K562 treated with DMSO at 1 percent for 48 hours (cell line): ENCODE data around the gene FGF22. TPM values are rescaled to one million over a fixed set of nuclear protein-coding genes. Genes with fewer than 3 reads are reported as not detected.

ENCODE experiments used
- total RNA-seq: library from RNA; unstranded; fragments of 300-600 nt; gene quantifications from 2 replicates; pipeline ENCODE4 v1.2.3, GENCODE V29; 2022; ENCODE audit warnings: low replicate concordance; ENCODE audit errors: extremely low read depth

The FGF22 gene
- not detected in 2 replicates for total RNA-seq

GRCh38 chr19:639253-640160 lies at the start of gene FGF22:
FGF22 (plus strand) TSS chr19:639879; CDS start chr19:639926, 47 bp downstream.

DNA sequence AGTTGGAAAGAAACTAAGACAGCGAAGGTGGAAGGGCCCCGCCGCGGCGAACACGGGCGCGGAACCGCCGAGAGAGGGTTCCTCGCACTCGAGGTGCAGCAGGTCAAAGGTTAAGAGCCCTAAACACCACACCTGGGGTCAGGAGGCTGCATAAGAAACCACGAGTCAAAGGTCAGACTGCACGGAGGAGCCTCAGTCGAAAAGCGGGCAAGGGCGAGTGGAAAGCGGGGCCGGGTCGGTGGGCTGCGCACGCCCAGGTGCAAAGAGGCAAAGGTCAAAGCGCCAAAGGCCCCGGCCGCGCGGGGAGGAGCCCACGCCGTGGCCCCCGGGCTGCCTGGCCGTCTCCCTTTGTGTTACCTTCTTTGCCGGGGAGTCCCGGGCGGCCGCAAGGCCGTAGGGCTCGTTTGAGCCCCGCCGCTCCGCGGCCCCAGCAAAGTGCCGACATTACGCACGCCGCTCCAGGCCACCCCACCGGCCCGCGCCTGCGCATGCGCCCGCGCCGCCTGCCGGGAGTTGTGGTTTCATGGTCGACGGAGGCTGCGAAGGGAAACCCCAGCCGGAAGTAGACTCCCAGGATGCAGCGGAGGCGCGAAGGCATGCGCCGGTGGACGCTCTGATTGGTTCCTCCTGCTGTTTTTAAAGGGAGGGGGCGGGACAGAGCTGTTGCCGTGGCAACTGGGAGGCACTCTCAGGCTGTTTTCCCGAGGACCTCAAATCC lies 6.5 kb upstream of the FGF22 start, which contains the start of gene POLRMT:
Gene POLRMT (minus strand): TSS at position 470 of the 718 bp plus-strand sequence. CDS start 25 bp downstream, at position 445.

GRCh38 chr19:662962-663681 lies 23.4 kb downstream of the FGF22 start, which contains the start of gene RNF126:
RNF126 (minus strand) TSS chr19:663214; CDS start chr19:663121, 93 bp downstream.

DNA sequence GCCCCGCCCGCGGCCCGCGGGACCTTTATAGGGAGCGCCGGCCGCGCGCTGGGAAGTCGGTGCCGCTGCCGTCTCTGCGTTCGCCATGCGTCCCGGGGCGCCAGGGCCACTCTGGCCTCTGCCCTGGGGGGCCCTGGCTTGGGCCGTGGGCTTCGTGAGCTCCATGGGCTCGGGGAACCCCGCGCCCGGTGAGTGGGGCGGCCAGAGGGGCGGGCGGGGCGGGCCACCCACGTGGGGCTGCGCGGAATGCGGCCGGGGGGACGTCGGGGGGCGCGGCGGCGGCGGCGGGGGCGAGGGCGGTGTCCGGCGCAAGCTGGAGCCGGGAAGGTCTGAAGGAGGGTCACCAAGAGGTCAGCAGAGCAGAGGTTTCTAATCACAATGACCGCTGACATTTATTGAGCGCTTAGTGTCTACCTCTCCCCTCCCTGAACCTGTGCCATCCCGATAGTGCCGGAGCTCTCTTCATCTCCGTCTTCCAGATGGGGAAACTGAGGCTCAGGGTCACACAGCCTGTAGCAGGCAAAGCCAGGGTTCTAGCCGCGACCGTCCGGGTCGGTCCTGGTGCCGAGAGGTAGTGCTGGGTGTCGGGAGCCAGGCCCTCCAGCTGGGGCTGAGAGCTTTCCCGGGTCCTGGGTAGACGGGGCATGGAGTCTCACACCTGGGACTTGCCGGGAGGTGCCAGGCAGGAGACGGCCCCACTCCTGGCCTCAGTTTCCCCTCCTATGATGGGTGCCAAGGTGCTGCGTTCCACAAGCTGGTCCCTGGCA lies 36.8 kb downstream of the FGF22 start, which contains the start of gene FSTL3:
Gene FSTL3 (plus strand): TSS at position 54 of the 767 bp plus-strand sequence. CDS start 32 bp downstream, at position 86.

Other genes with a start within 250 kb of the FGF22 start
- not detected in 2 replicates for gene C2CD4C, start 230.7 kb upstream of the FGF22 start, total RNA-seq
- gene SHC2, start 178.8 kb upstream of the FGF22 start, total RNA-seq, result not detected in 2 replicates
- not detected in 2 replicates for gene MADCAM1, start 143.4 kb upstream of the FGF22 start, total RNA-seq
- not detected in 2 replicates for gene TPGS1, start 132.4 kb upstream of the FGF22 start, total RNA-seq
- gene CDC34, start 108.1 kb upstream of the FGF22 start, total RNA-seq, result not detected in 2 replicates
- gene GZMM, start 95.8 kb upstream of the FGF22 start, total RNA-seq, result not detected in 2 replicates
- gene BSG, start 67.3 kb upstream of the FGF22 start, total RNA-seq, result 1,430 and 1,506 TPM in 2 replicates
- not detected in 2 replicates for gene HCN2, start 50.0 kb upstream of the FGF22 start, total RNA-seq
- 676 TPM in 1 of 2 replicates, not detected in the other for gene POLRMT, start 6.3 kb upstream of the FGF22 start, total RNA-seq
- gene RNF126, start 23.3 kb downstream of the FGF22 start, total RNA-seq, result 251 TPM in 1 of 2 replicates, not detected in the other
- not detected in 2 replicates for gene FSTL3, start 36.5 kb downstream of the FGF22 start, total RNA-seq
- not detected in 2 replicates for gene PRSS57, start 55.6 kb downstream of the FGF22 start, total RNA-seq
- not detected in 2 replicates for gene PALM, start 69.1 kb downstream of the FGF22 start, total RNA-seq
- not detected in 2 replicates for gene MISP, start 111.2 kb downstream of the FGF22 start, total RNA-seq
- gene PTBP1, start 157.6 kb downstream of the FGF22 start, total RNA-seq, result 250 TPM in 1 of 2 replicates, not detected in the other
- gene PLPPR3, start 182.1 kb downstream of the FGF22 start, total RNA-seq, result not detected in 2 replicates
- gene AZU1, start 188.0 kb downstream of the FGF22 start, total RNA-seq, result not detected in 2 replicates
- gene PRTN3, start 201.1 kb downstream of the FGF22 start, total RNA-seq, result not detected in 2 replicates
- gene ELANE, start 212.4 kb downstream of the FGF22 start, total RNA-seq, result not detected in 2 replicates
- gene CFD, start 219.8 kb downstream of the FGF22 start, total RNA-seq, result not detected in 2 replicates